Left renal pelvis (tissue), 4 donors: ENCODE data around the gene TRMT6. TPM values are rescaled to one million over a fixed set of nuclear protein-coding genes. Genes with fewer than 3 reads are reported as not detected.

Experiments used
- DNase-seq, 4 donors: peaks; one replicate each; pipeline ENCODE4 v3.0.0-alpha.2; 2013; ENCODE audit warnings: low read depth in 4 of 4, low spot score in 3 of 4
- polyA plus RNA-seq, 4 donors: library from polyadenylated mRNA; unstranded; fragments of 120-200 nt; gene quantifications; one replicate each; pipeline ENCODE4 v1.2.1, GENCODE V29; 2013; ENCODE audit not compliant: insufficient read length in 4 of 4

TRMT6 gene
- polyA plus RNA-seq, 4 donors = 12.7 to 21.8 (median 18.9) TPM

DNA sequence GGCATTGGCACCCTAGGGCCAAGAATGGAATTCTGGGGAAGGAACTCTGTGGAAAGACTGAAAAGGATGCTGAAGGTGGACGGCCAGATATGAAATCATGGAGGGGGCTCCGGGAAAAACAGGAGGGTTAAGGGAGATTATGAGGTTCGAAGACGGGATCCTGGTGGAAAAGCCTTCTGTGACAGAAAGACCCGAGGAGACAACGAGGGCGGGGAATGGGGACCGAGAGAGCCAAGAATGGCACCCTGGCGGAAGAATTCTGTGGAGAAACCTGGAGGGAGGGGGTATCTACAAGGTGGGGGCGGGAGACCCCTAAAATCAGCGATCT lies 426 bp downstream of the TRMT6 start:
- no peak for DNase-seq

- no peak for DNase-seq
Observed at GRCh38 chr20:5947276-5947675, 3.1 kb downstream of the TRMT6 start.

DNA sequence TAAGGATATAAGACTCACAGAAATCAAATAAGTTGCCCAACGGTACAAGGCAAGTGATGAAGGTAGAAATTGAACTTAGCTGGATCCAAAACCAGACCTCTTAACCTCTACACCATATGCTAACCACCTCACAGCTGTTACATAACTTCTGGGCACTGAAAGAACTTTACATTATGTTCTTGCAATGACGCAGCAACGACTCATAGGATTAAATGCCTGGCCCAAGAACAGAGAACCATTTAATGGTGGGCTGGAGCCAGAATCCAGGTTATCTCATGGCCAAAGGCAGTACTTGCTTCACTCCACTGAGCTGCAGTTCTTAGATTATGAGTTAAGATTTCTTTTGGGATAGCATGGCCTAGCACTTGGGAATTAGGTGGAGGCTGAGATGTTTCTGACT lies 4.4 kb downstream of the TRMT6 start:
- no peak for DNase-seq

GRCh38 chr20:5938456-5939029 lies 11.8 kb downstream of the TRMT6 start:
- no peak for DNase-seq

GRCh38 chr20:5936238-5936637 lies 14.1 kb downstream of the TRMT6 start:
- DNase-seq = no peak

- DNase-seq = no peak
Observed at GRCh38 chr20:5935384-5935783, 14.9 kb downstream of the TRMT6 start.

DNA sequence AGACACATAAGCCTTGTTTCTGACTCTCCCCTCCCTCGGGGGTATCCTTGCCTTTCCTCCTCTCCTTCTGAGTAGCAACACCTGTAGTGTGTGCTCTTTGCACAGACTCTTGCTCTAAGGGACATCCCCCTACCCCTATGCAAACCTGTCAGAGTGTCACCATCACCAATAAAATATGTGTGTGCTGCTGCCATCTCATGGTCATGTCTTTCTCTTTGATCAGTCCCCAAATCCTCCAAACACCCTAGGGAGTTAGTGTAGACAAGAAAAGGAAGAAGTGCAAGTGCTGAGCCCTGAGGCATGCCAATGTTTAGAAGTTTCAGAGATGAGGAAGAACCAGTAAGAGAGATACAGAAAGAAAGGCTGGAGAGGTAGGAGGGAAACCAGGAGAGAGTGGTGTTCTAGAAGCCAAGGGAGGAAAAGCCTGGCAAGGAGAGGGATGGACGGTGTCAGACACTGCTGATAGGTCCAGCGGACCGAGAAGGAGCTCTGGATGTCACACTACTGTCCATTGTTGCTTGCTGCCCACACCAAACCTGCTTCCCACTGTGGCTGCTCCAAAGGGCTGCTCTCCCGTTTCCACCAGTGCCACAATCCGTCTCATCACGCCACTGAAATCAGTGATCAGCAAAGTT lies 16.4 kb downstream of the TRMT6 start:
- no peak for DNase-seq

DNA sequence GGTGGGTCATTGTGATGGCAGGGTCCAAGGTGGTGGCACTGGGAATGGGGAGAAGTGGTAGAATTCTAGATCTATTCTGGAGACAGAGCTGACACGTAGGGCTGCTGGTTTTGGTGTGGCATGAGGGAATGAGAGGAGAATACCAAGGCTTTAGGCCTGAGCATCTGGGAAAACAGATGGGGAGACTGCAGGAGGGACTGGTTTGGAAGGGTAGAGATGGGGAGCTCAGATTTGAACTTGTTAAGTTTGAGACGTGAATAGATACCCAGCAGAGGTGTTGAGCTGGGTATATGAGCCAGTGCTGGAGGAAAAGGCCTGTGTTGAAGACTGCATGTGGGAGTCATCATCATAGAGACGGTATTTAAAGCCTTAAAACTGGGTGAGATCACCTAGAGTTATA lies 17.5 kb downstream of the TRMT6 start:
- no peak for DNase-seq

DNA sequence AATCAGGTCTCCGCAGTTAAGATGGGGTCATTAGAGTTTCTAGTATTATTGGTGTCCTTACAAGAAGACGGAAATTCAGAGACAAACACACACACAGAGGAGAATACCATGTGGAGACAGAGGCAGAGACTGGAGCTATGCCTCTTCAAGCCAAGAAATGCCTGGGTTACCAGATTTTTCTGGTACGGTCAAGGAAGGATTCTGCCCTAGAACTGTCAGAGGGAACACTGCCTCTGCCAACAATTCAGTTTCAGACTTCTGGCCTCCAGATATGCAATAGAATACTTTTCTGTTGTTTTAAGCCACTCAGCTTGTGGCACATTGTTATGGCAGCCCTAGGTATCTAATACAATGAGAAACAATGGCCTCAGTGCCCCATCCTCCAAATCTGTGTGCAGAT lies 18.9 kb downstream of the TRMT6 start:
- DNase-seq = no peak

GRCh38 chr20:5928836-5929715 lies 21.3 kb downstream of the TRMT6 start:
- no peak for DNase-seq

DNA sequence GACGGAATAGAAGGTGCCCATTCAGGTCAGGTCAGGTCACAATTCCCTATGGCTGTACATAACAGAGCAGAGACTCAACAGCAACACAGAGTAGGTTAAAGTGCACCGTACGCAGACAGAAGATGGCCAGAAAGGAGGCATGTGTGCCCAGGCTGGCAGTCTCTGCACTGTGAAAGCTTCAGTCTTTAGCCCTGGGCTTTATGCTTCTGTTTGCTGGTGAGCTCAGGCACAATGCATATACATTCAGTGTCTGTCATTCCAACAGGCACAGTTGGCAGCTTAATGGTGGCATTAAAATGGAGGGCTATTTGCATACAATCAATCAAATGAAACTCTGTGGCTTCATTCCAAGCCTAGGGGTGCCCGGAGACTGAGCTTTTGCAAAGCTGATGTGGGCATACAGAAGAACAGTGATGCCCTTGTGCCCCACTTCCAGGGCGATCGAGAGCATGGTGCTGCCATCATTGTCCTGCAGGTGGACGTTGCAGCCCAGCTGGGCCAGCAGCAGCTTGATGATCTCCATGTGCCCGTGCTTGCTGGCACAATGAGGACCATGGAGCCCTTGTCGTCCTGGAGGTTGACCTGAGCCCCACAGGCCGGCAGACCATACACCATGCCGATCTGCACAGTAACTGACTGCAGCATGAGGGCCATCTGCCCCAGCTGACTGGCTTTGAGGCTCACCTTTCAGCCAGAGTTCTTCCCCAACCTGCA lies 22.4 kb downstream of the TRMT6 start:
- DNase-seq = no peak

DNA sequence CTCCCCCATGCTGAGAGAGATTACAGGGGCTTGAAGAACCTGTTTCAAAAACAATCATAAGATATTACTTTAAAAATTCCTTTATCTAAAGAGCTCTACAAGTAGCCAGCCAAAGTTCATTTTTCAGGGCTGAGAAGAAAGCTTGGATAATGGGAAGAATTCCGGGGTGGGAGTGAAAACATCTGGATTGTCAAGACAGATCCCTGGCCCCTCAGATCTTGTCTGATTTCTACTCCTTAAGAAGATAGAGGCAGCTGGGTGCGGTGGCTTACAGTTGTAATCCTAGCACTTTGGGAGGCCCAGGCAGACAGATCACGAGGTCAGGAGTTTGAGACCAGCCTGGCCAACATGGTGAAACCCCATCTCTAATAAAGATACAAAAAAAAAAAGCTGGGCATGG lies 24.8 kb downstream of the TRMT6 start:
- no peak for DNase-seq

- no peak for DNase-seq
Observed at GRCh38 chr20:5923493-5923892, 26.8 kb downstream of the TRMT6 start.

DNA sequence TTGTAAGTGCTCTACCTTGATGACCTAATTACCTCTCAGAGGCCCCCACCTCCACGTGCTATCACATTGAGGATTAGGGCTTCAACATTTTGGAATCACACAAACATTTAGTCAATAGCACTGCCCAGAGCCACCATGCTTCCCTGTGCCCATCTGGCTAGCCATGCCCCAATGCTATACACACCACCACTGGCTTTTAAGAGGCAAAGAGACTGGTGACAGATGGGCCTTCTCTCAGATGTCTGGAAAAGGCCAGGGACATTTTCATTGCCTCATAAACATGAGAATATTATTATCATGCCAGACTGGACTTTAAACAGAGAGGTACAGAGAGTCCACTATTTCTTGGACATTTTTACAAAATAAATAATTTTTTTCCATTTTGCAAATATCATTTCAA lies 29.8 kb downstream of the TRMT6 start:
- DNase-seq = no peak

DNA sequence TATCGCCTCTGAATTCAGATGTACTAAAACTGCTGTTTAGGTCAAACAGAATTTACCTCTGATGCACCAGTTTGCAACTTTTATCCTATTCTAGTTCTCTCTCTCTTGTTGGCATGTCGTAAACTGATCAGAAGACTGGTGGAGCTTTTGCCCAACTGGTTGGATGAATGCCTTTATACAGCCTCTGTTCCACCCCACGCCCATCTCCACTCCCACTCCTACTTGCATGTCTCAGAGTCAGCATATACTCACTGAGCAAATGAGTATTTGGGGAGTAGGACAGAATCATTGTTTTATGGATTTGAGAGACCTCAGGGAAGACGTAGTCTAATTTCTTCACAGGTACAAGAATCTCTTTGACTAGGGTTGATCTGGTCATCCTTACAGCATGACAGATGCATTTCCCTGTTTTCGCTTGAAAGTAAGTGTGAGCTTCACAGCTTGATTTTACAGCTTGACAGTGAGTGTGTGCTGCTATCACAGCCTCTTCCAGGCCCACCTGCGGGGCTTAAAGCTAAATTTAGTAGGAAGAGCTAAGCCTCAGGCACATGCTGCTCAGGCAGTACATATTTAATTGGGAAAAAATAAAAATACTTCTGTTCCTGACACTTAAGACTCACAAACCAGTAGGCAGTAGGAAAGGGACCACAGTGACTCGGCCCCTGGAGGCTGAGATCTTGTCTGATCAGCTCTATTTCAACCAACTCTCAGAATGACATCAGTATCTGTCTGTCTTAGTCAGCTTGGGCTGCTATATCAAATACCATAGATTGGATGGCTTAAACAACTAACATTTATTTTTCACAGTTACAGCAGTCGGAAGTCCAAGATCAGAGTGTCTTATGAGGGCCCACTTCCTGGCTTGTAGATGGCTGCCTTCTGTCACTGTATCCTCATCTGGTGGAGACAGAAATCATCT lies 30.4 kb downstream of the TRMT6 start:
- DNase-seq = no peak

GRCh38 chr20:5918856-5919625 lies 31.3 kb downstream of the TRMT6 start:
- no peak for DNase-seq

GRCh38 chr20:5914859-5915258 lies 35.5 kb downstream of the TRMT6 start:
- DNase-seq = no peak

DNA sequence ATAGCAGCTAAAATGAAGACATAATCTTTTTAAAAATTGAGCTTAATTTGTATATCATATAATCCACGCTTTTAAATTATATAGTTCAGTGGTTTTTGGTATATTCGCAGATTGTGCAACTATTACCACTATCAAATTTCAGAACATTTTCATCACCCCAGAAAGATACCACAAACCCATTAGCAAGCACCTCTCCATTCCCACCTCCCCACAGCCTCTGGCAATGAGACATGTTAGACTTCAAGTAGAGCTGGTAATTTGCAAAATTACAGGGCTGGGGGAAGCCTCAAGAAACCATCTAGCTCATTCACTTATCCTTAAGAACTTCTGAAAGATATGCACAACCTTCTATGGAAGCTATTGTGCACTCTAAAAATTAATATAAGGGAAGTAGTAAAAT lies 37.2 kb downstream of the TRMT6 start:
- no peak for DNase-seq

DNA sequence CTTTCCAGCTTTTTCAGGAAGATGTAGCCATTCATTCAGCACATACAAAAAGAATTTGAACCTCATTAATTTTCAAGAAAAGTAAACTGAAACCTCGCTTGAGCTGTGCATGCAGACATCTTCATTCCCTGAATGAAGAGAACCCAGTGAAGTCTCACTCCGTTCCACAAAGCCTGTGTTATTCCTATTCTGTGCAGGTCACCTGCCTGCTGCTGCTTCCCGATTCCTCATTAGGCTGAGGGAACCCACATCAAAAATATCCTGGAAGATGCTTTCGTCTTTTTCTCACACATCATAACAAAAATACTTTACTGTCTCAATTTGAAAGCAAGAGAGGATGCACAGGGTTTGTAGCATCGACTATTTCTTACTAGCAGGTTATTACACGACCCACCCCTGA lies 40.1 kb downstream of the TRMT6 start:
- no peak for DNase-seq

GRCh38 chr20:5908981-5909380 lies 41.4 kb downstream of the TRMT6 start:
- no peak for DNase-seq
